ENCODE measurements around the gene ADCY2. TPM values are rescaled to one million over a fixed set of nuclear protein-coding genes. Genes with fewer than 3 reads are reported as not detected.

ADCY2 gene
- polyA plus RNA-seq, 4 donors: 0.87 to 3.7 (median 2.2) TPM

GRCh38 chr5:7679663-7680062 is 283.7 kb downstream of the ADCY2 start:
- Histone ChIP-seq H3K27ac (ENCODE audit: low read depth in 1 of 3, low read length in 2 of 3) (no peak overlapping the region), H3K4me3 (ENCODE audit: low read depth in 1 of 3, low read length in 3 of 3) (no peak overlapping the region), H3K4me1 (ENCODE audit: control insufficient read depth in 3 of 3, insufficient read depth in 2 of 3, low read depth in 1 of 3, low read length in 2 of 3) (no peaks in the 10 kb centered on the region), H3K9me3 (ENCODE audit: control insufficient read depth in 2 of 2, insufficient read depth in 1 of 2, low read depth in 1 of 2, low read length in 1 of 2) (no peaks in the 10 kb centered on the region), H3K27me3 (ENCODE audit: control insufficient read depth in 3 of 3, insufficient read depth in 3 of 3, low read length in 3 of 3) (no peaks in the 10 kb centered on the region), H3K36me3 (ENCODE audit: control insufficient read depth in 3 of 3, insufficient read depth in 2 of 3, low read depth in 1 of 3, low read length in 3 of 3) (no peaks in the 10 kb centered on the region)
- FAIRE-seq: no peak
- no peak for DNase-seq
- 77 to 91% (median 88%) methylated on average over 4 of the region's 4 CpGs for WGBS, 3 donors

- no peaks in the 10 kb centered on the region for H3K27me3 ChIP-seq (ENCODE audit: control insufficient read depth in 3 of 3, insufficient read depth in 3 of 3, low read length in 3 of 3)
- H3K4me1 ChIP-seq (ENCODE audit: control insufficient read depth in 3 of 3, insufficient read depth in 2 of 3, low read depth in 1 of 3, low read length in 2 of 3): no peaks in the 10 kb centered on the region
- no peak overlapping the region for H3K27ac ChIP-seq (ENCODE audit: low read depth in 1 of 3, low read length in 2 of 3)
- no peaks in the 10 kb centered on the region for H3K36me3 ChIP-seq (ENCODE audit: control insufficient read depth in 3 of 3, insufficient read depth in 2 of 3, low read depth in 1 of 3, low read length in 3 of 3)
- no peaks in the 10 kb centered on the region for H3K9me3 ChIP-seq (ENCODE audit: control insufficient read depth in 2 of 2, insufficient read depth in 1 of 2, low read depth in 1 of 2, low read length in 1 of 2)
- DNase-seq (no peak), FAIRE-seq (no peak)
- WGBS, 3 donors: 87 to 90% (median 88%) methylated on average over 4 of the region's 4 CpGs
- H3K4me3 ChIP-seq (ENCODE audit: low read depth in 1 of 3, low read length in 3 of 3): no peak overlapping the region
Measured at GRCh38 chr5:7680260-7680659, 284.3 kb downstream of the ADCY2 start.

GRCh38 chr5:7682379-7682778 is 286.4 kb downstream of the ADCY2 start:
- FAIRE-seq (no peak), DNase-seq (no peak)
- Histone ChIP-seq H3K4me3 (ENCODE audit: low read depth in 1 of 3, low read length in 3 of 3) (no peak overlapping the region), H3K36me3 (ENCODE audit: control insufficient read depth in 3 of 3, insufficient read depth in 2 of 3, low read depth in 1 of 3, low read length in 3 of 3) (no peaks in the 10 kb centered on the region), H3K27ac (ENCODE audit: low read depth in 1 of 3, low read length in 2 of 3) (no peak overlapping the region), H3K9me3 (ENCODE audit: control insufficient read depth in 2 of 2, insufficient read depth in 1 of 2, low read depth in 1 of 2, low read length in 1 of 2) (no peaks in the 10 kb centered on the region), H3K27me3 (ENCODE audit: control insufficient read depth in 3 of 3, insufficient read depth in 3 of 3, low read length in 3 of 3) (no peaks in the 10 kb centered on the region), H3K4me1 (ENCODE audit: control insufficient read depth in 3 of 3, insufficient read depth in 2 of 3, low read depth in 1 of 3, low read length in 2 of 3) (no peaks in the 10 kb centered on the region)
- 58 to 74% (median 71%) methylated on average over 3 of the region's 3 CpGs for WGBS, 3 donors

GRCh38 chr5:7683753-7684152 is 287.8 kb downstream of the ADCY2 start:
- Histone ChIP-seq H3K27me3 (ENCODE audit: control insufficient read depth in 3 of 3, insufficient read depth in 3 of 3, low read length in 3 of 3) (no peaks in the 10 kb centered on the region), H3K9me3 (ENCODE audit: control insufficient read depth in 2 of 2, insufficient read depth in 1 of 2, low read depth in 1 of 2, low read length in 1 of 2) (no peaks in the 10 kb centered on the region), H3K4me3 (ENCODE audit: low read depth in 1 of 3, low read length in 3 of 3) (no peak overlapping the region), H3K36me3 (ENCODE audit: control insufficient read depth in 3 of 3, insufficient read depth in 2 of 3, low read depth in 1 of 3, low read length in 3 of 3) (no peaks in the 10 kb centered on the region), H3K4me1 (ENCODE audit: control insufficient read depth in 3 of 3, insufficient read depth in 2 of 3, low read depth in 1 of 3, low read length in 2 of 3) (no peaks in the 10 kb centered on the region), H3K27ac (ENCODE audit: low read depth in 1 of 3, low read length in 2 of 3) (no peak overlapping the region)
- 59 to 82% (median 71%) methylated on average over 3 of the region's 3 CpGs for WGBS, 3 donors
- FAIRE-seq (no peak), DNase-seq (no peak)

- H3K4me3 ChIP-seq (ENCODE audit: low read depth in 1 of 3, low read length in 3 of 3): no peak overlapping the region
- no peaks in the 10 kb centered on the region for H3K9me3 ChIP-seq (ENCODE audit: control insufficient read depth in 2 of 2, insufficient read depth in 1 of 2, low read depth in 1 of 2, low read length in 1 of 2)
- no peak overlapping the region for H3K27ac ChIP-seq (ENCODE audit: low read depth in 1 of 3, low read length in 2 of 3)
- no peak for FAIRE-seq
- DNase-seq: no peak
- H3K27me3 ChIP-seq (ENCODE audit: control insufficient read depth in 3 of 3, insufficient read depth in 3 of 3, low read length in 3 of 3): no peaks in the 10 kb centered on the region
- no peaks in the 10 kb centered on the region for H3K4me1 ChIP-seq (ENCODE audit: control insufficient read depth in 3 of 3, insufficient read depth in 2 of 3, low read depth in 1 of 3, low read length in 2 of 3)
- 84 to 87% (median 86%) methylated on average over 5 of the region's 5 CpGs for WGBS, 3 donors
- no peaks in the 10 kb centered on the region for H3K36me3 ChIP-seq (ENCODE audit: control insufficient read depth in 3 of 3, insufficient read depth in 2 of 3, low read depth in 1 of 3, low read length in 3 of 3)
Measured at GRCh38 chr5:7684826-7685225, 288.9 kb downstream of the ADCY2 start.

- Histone ChIP-seq H3K4me3 (ENCODE audit: low read depth in 1 of 3, low read length in 3 of 3) (no peak overlapping the region), H3K4me1 (ENCODE audit: control insufficient read depth in 3 of 3, insufficient read depth in 2 of 3, low read depth in 1 of 3, low read length in 2 of 3) (no peaks in the 10 kb centered on the region), H3K27ac (ENCODE audit: low read depth in 1 of 3, low read length in 2 of 3) (no peak overlapping the region), H3K27me3 (ENCODE audit: control insufficient read depth in 3 of 3, insufficient read depth in 3 of 3, low read length in 3 of 3) (no peaks in the 10 kb centered on the region), H3K9me3 (ENCODE audit: control insufficient read depth in 2 of 2, insufficient read depth in 1 of 2, low read depth in 1 of 2, low read length in 1 of 2) (no peaks in the 10 kb centered on the region), H3K36me3 (ENCODE audit: control insufficient read depth in 3 of 3, insufficient read depth in 2 of 3, low read depth in 1 of 3, low read length in 3 of 3) (no peaks in the 10 kb centered on the region)
- DNase-seq (no peak), FAIRE-seq (no peak)
- WGBS, 3 donors: 7 to 44% (median 23%) methylated on average over 1 of the region's 1 CpG
Measured at GRCh38 chr5:7686794-7687193, 290.9 kb downstream of the ADCY2 start.

GRCh38 chr5:7690557-7690956 is 294.6 kb downstream of the ADCY2 start:
- DNase-seq (no peak), FAIRE-seq (no peak)
- H3K36me3 ChIP-seq (ENCODE audit: control insufficient read depth in 3 of 3, insufficient read depth in 2 of 3, low read depth in 1 of 3, low read length in 3 of 3): no peaks in the 10 kb centered on the region
- H3K4me3 ChIP-seq (ENCODE audit: low read depth in 1 of 3, low read length in 3 of 3): no peak overlapping the region
- no peaks in the 10 kb centered on the region for H3K9me3 ChIP-seq (ENCODE audit: control insufficient read depth in 2 of 2, insufficient read depth in 1 of 2, low read depth in 1 of 2, low read length in 1 of 2)
- WGBS, 3 donors: 80 to 84% (median 84%) methylated on average over 10 of the region's 10 CpGs
- H3K27ac ChIP-seq (ENCODE audit: low read depth in 1 of 3, low read length in 2 of 3): no peak overlapping the region
- no peaks in the 10 kb centered on the region for H3K27me3 ChIP-seq (ENCODE audit: control insufficient read depth in 3 of 3, insufficient read depth in 3 of 3, low read length in 3 of 3)
- no peaks in the 10 kb centered on the region for H3K4me1 ChIP-seq (ENCODE audit: control insufficient read depth in 3 of 3, insufficient read depth in 2 of 3, low read depth in 1 of 3, low read length in 2 of 3)

- Histone ChIP-seq H3K4me3 (ENCODE audit: low read depth in 1 of 3, low read length in 3 of 3) (no peak overlapping the region), H3K27ac (ENCODE audit: low read depth in 1 of 3, low read length in 2 of 3) (no peak overlapping the region), H3K4me1 (ENCODE audit: control insufficient read depth in 3 of 3, insufficient read depth in 2 of 3, low read depth in 1 of 3, low read length in 2 of 3) (no peaks in the 10 kb centered on the region), H3K9me3 (ENCODE audit: control insufficient read depth in 2 of 2, insufficient read depth in 1 of 2, low read depth in 1 of 2, low read length in 1 of 2) (peaks cover 0 to 8% of the 10 kb centered on the region in 2 donors), H3K27me3 (ENCODE audit: control insufficient read depth in 3 of 3, insufficient read depth in 3 of 3, low read length in 3 of 3) (no peaks in the 10 kb centered on the region), H3K36me3 (ENCODE audit: control insufficient read depth in 3 of 3, insufficient read depth in 2 of 3, low read depth in 1 of 3, low read length in 3 of 3) (peaks cover 0 to 4% (median 0%) of the 10 kb centered on the region in 3 donors)
- 57 to 60% (median 57%) methylated on average over 5 of the region's 5 CpGs for WGBS, 3 donors
- FAIRE-seq (no peak), DNase-seq (no peak)
Measured at GRCh38 chr5:7705261-7705660, 309.3 kb downstream of the ADCY2 start.

- H3K9me3 ChIP-seq (ENCODE audit: control insufficient read depth in 2 of 2, insufficient read depth in 1 of 2, low read depth in 1 of 2, low read length in 1 of 2): peaks cover 0 to 8% of the 10 kb centered on the region in 2 donors
- DNase-seq: no peak
- H3K4me1 ChIP-seq (ENCODE audit: control insufficient read depth in 3 of 3, insufficient read depth in 2 of 3, low read depth in 1 of 3, low read length in 2 of 3): no peaks in the 10 kb centered on the region
- FAIRE-seq: no peak
- peaks cover 0 to 4% (median 0%) of the 10 kb centered on the region in 3 donors for H3K36me3 ChIP-seq (ENCODE audit: control insufficient read depth in 3 of 3, insufficient read depth in 2 of 3, low read depth in 1 of 3, low read length in 3 of 3)
- 93 to 95% (median 93%) methylated on average over 6 of the region's 6 CpGs for WGBS, 3 donors
- no peak overlapping the region for H3K4me3 ChIP-seq (ENCODE audit: low read depth in 1 of 3, low read length in 3 of 3)
- no peaks in the 10 kb centered on the region for H3K27me3 ChIP-seq (ENCODE audit: control insufficient read depth in 3 of 3, insufficient read depth in 3 of 3, low read length in 3 of 3)
- no peak overlapping the region for H3K27ac ChIP-seq (ENCODE audit: low read depth in 1 of 3, low read length in 2 of 3)
Measured at GRCh38 chr5:7705736-7706135, 309.8 kb downstream of the ADCY2 start.
